Lung (tissue), 12 donors: ENCODE results near the gene MINDY2. TPM values are rescaled to one million over a fixed set of nuclear protein-coding genes. Genes with fewer than 3 reads are reported as not detected.
A peak's percentile ranks its signal among the peaks of the same experiment; 100 is the strongest.
"Not testable (repeated sequence)": the region's sequence is repeated elsewhere in the genome, so short reads cannot be mapped to it uniquely, and the experiment has no call there.

Source experiments
- ATAC-seq: fragments of 200-7000 bp; cut with Tn5 transposase; one replicate; pipeline ENCODE4 v1.9.1; 2020; ENCODE audit warnings: moderate number of reproducible peaks; ENCODE audit not compliant: insufficient read depth, low FRiP score
- DNase-seq, 3 donors: peaks; one replicate each; pipeline ENCODE4 v3.0.0-alpha.2; 2013 to 2017
- H3K27ac ChIP-seq, 2 donors: one replicate each; pipeline ENCODE4 v1.5.1; 2013; ENCODE audit warnings: mild to moderate bottlenecking in 2 of 2, moderate library complexity in 2 of 2, control low read depth in 1 of 2, inconsistent platforms in 1 of 2, low read depth in 1 of 2, low read length in 1 of 2
- H3K27me3 ChIP-seq, 3 donors: one replicate each; pipeline ENCODE4 v1.5.1; 2013; ENCODE audit warnings: low read length in 2 of 3; ENCODE audit not compliant: control insufficient read depth in 3 of 3, insufficient read depth in 3 of 3
- H3K36me3 ChIP-seq, 4 donors: one replicate each; pipeline ENCODE4 v1.5.1; 2013; ENCODE audit warnings: low read length in 4 of 4, mild to moderate bottlenecking in 1 of 4, moderate library complexity in 1 of 4; ENCODE audit not compliant: control insufficient read depth in 4 of 4, insufficient read depth in 4 of 4
- H3K4me1 ChIP-seq, 5 donors: one replicate each; pipeline ENCODE4 v1.5.1; 2013; ENCODE audit warnings: low read length in 5 of 5, mild to moderate bottlenecking in 2 of 5, moderate library complexity in 1 of 5; ENCODE audit not compliant: control insufficient read depth in 5 of 5, insufficient read depth in 5 of 5
- H3K4me3 ChIP-seq: one replicate; pipeline ENCODE4 v1.5.1; 2013; ENCODE audit warnings: mild to moderate bottlenecking, control low read depth, moderate library complexity
- H3K9ac ChIP-seq, 2 donors: one replicate each; pipeline ENCODE4 v1.5.1; 2013; ENCODE audit warnings: low read length in 2 of 2, control low read depth in 1 of 2; ENCODE audit not compliant: insufficient read depth in 1 of 2
- H3K9me3 ChIP-seq, 4 donors: one replicate each; pipeline ENCODE4 v1.5.1; 2013; ENCODE audit warnings: low read length in 3 of 4, mild to moderate bottlenecking in 1 of 4, moderate library complexity in 1 of 4; ENCODE audit not compliant: control insufficient read depth in 4 of 4, insufficient read depth in 3 of 4
- whole genome bisulfite sequencing, 2 donors: extraction: QIAGEN DNeasy Blood & Tissue Kit; methylation state at CpG; one replicate each; pipeline ENCODE4 v1.1.7; 2013; 5-methylcytosine and 5-hydroxymethylcytosine counted together
- polyA plus RNA-seq, 2 donors: library from polyadenylated mRNA; stranded (reverse); fragments of 200-250 nt; gene quantifications; one replicate each; pipeline ENCODE4 v1.2.1, GENCODE V29; 2013
- total RNA-seq, 2 donors: library from RNA; depleted of rRNA in 1 of 2; stranded (reverse); fragments of >200 nt in 1 of 2; gene quantifications; one replicate each; pipeline ENCODE4 v1.2.1, GENCODE V29; 2014 to 2021
- TF ChIP-seq, protein P1 (sequence below): IDR thresholded peaks from 2 replicates; pipeline ENCODE4 v1.5.1; 2012; ENCODE audit warnings: mild to moderate bottlenecking; ENCODE audit errors: control extremely low read depth, extremely low read depth
- donor health status: control.
- donor health status: control.
- donor health status: Bipolar disorder and iron deficiency.
- donor health status: healthy.
- donor health status: DM: yes; HTN: yes; CAD: no.

The MINDY2 gene
- total and polyA plus RNA-seq, 4 donors: 4.1 to 37.9 (median 15.3) TPM

DNA sequence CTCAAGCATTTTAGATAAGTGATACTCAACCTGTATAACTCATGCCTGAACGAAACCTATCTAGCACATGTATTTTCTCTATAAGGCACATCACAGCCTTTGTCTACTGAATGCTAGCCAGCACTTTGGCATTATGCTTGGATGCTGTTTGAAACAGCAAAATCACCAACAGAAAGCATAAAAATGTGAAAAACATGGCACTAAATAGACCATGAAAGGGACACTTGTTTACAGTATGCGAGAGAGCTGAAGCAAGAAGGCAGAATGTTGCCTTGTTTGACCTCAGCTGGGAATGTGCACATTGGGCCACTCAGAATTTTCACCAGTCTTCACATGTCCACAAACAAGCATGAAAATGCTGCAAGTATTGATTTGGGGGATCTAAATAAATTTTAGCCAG, 59.5 kb downstream of the MINDY2 start:
- TF ChIP-seq, protein P1, sequence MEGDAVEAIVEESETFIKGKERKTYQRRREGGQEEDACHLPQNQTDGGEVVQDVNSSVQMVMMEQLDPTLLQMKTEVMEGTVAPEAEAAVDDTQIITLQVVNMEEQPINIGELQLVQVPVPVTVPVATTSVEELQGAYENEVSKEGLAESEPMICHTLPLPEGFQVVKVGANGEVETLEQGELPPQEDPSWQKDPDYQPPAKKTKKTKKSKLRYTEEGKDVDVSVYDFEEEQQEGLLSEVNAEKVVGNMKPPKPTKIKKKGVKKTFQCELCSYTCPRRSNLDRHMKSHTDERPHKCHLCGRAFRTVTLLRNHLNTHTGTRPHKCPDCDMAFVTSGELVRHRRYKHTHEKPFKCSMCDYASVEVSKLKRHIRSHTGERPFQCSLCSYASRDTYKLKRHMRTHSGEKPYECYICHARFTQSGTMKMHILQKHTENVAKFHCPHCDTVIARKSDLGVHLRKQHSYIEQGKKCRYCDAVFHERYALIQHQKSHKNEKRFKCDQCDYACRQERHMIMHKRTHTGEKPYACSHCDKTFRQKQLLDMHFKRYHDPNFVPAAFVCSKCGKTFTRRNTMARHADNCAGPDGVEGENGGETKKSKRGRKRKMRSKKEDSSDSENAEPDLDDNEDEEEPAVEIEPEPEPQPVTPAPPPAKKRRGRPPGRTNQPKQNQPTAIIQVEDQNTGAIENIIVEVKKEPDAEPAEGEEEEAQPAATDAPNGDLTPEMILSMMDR: no peak
- no peak overlapping the region for H3K4me3 ChIP-seq
- DNase-seq (no peak), ATAC-seq (no peak)
- no peaks in the 10 kb centered on the region for H3K4me1 ChIP-seq
- 78 to 93% methylated on average over 2 of the region's 2 CpGs for WGBS, 2 donors
- no peaks in the 10 kb centered on the region for H3K27me3 ChIP-seq
- H3K36me3 ChIP-seq: peaks cover 0 to 6% (median 3%) of the 10 kb centered on the region in 4 donors
- no peak overlapping the region for H3K27ac ChIP-seq
- no peaks in the 10 kb centered on the region for H3K9me3 ChIP-seq
- H3K9ac ChIP-seq: no peak overlapping the region

DNA sequence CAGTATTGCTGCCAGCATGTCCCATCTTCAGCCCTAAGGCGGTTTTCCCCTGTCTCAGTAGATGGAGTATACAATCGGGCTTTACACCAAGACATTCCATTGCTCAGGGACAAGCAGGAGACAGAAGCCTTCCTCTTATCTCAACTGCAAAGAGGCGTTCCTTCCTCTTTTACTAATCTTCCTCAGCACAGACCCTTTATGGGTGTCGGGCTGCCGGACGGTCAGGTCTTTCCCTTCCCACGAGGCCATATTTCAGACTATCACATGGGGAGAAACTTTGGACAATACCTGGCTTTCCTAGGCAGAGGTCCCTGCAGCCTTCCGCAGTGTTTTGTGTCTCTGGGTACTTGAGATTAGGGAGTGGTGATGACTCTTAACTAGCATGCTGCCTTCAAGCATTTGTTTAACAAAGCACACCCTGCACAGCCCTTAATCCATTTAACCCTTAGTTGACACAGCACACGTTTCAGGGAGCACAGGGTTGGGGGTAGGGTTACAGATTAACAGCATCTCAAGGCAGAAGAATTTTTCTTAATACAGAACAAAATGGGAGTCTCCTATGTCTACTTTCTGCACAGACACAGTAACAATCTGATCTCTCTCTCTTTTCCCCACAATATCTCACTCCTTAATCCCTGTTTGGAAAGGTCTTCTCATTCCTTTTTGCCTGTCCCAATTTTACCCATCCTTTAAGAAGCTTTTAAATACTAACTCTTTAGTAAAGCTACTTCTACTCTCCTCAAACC, 62.8 kb downstream of the MINDY2 start:
- DNase-seq, ATAC-seq, H3K9ac ChIP-seq, H3K27me3 ChIP-seq, H3K4me3 ChIP-seq, H3K36me3 ChIP-seq, H3K27ac ChIP-seq, H3K9me3 ChIP-seq, H3K4me1 ChIP-seq: not testable (repeated sequence)
- 30 to 42% methylated on average over 9 of the region's 9 CpGs for WGBS, 2 donors

GRCh38 chr15:58839485-58839884, 68.4 kb downstream of the MINDY2 start:
- Histone ChIP-seq H3K36me3 (peaks cover 0 to 3% (median under 1%) of the 10 kb centered on the region in 4 donors), H3K9ac (no peak overlapping the region), H3K4me1 (no peaks in the 10 kb centered on the region), H3K27me3 (no peaks in the 10 kb centered on the region), H3K27ac (no peak overlapping the region), H3K9me3 (no peaks in the 10 kb centered on the region), H3K4me3 (no peak overlapping the region)
- DNase-seq (peak in 1 of 3 donors; percentile 9), ATAC-seq (no peak)
- WGBS, 2 donors: 87 to 98% methylated on average over 1 of the region's 1 CpG
- TF ChIP-seq, protein P1: no peak

GRCh38 chr15:58840048-58840447, 68.9 kb downstream of the MINDY2 start:
- Histone ChIP-seq H3K27ac (no peak overlapping the region), H3K4me3 (no peak overlapping the region), H3K4me1 (no peaks in the 10 kb centered on the region), H3K9ac (no peak overlapping the region), H3K9me3 (no peaks in the 10 kb centered on the region), H3K36me3 (peaks cover 0 to 3% (median under 1%) of the 10 kb centered on the region in 4 donors), H3K27me3 (no peaks in the 10 kb centered on the region)
- TF ChIP-seq, protein P1: no peak
- ATAC-seq: no peak
- WGBS, 2 donors: 88 to 92% methylated on average over 8 of the region's 8 CpGs
- DNase-seq: no peak
